K562 (cell line): ENCODE measurements around the gene ERMARD. TPM values are rescaled to one million over a fixed set of nuclear protein-coding genes. Genes with fewer than 3 reads are reported as not detected.

Source experiments
- CC2D1A ChIP-seq: fragments of 450-650 bp; IDR thresholded peaks from 2 replicates; pipeline ENCODE4 v1.6.1; 2017; ENCODE audit warnings: mild to moderate bottlenecking
- CHD2 ChIP-seq: IDR thresholded peaks from 2 replicates; pipeline ENCODE4 v1.6.1; 2011; ENCODE audit warnings: low read depth, low read length
- ELF2 ChIP-seq: fragments of 250-450 bp; sonication (Bioruptor Pico); IDR thresholded peaks from 2 replicates; pipeline ENCODE4 v1.5.0; 2021; ENCODE audit warnings: mild to moderate bottlenecking
- EP300 ChIP-seq: IDR thresholded peaks from 2 replicates; pipeline ENCODE4 v1.6.1; 2012; ENCODE audit warnings: low read length, improper control_type of control experiment
- HCFC1 ChIP-seq: IDR thresholded peaks from 2 replicates; pipeline ENCODE4 v1.6.1; 2012; ENCODE audit warnings: low read depth, low read length, improper control_type of control experiment
- HEY1 ChIP-seq: fragments of 250-450 bp; sonication (Bioruptor Pico); IDR thresholded peaks from 2 replicates; pipeline ENCODE4 v1.5.0; 2020; ENCODE audit warnings: mild to moderate bottlenecking, moderate library complexity, borderline replicate concordance
- HNRNPK ChIP-seq: fragments of 200-400 bp; formaldehyde crosslinking; IDR thresholded peaks from one replicate; pipeline ENCODE4 v1.6.1; 2018; ENCODE audit warnings: mild to moderate bottlenecking, low read depth, low read length; ENCODE audit not compliant: poor library complexity, severe bottlenecking
- MAZ ChIP-seq, 2 experiments: fragments of 450-650 bp in 1 of 2; sonication (generic) in 1 of 2; formaldehyde crosslinking; IDR thresholded peaks in 1 of 2; conservative IDR thresholded peaks in 1 of 2; 2 replicates each; pipeline versions ENCODE4 v1.4.0 to v1.5.0; 2020; ENCODE audit warnings: mild to moderate bottlenecking in 1 of 2, missing genetic modification reagents in 1 of 2
- NR2C2 ChIP-seq, 2 experiments: fragments of 200-800 bp in 1 of 2; sonication (Bioruptor generic) in 1 of 2; sonication (generic) in 1 of 2; formaldehyde crosslinking in 1 of 2; IDR thresholded peaks; 2 replicates each; pipeline versions ENCODE4 v1.6.1 to v1.8.0; 2016 to 2022; ENCODE audit warnings: mild to moderate bottlenecking in 1 of 2, missing compliant biosample characterization in 1 of 2, missing genetic modification characterization in 1 of 2, missing genetic modification reagents in 1 of 2
- SRSF9 ChIP-seq: fragments of 200-400 bp; formaldehyde crosslinking; IDR thresholded peaks from 2 replicates; pipeline ENCODE4 v1.6.1; 2017; ENCODE audit warnings: low read depth, low read length, borderline replicate concordance
- USF1 ChIP-seq: sonication (generic); formaldehyde crosslinking; IDR thresholded peaks from 2 replicates; pipeline ENCODE4 v1.9.0; 2022; ENCODE audit warnings: mild to moderate bottlenecking, missing genetic modification reagents
- ZFP91 ChIP-seq: sonication (generic); formaldehyde crosslinking; IDR thresholded peaks from 2 replicates; pipeline ENCODE4 v1.8.0; 2022; ENCODE audit warnings: mild to moderate bottlenecking, missing genetic modification reagents
- ZKSCAN3 ChIP-seq: fragments of 250-450 bp; sonication (Bioruptor Pico); IDR thresholded peaks from 2 replicates; pipeline ENCODE4 v1.4.0; 2020
- ZNF121 ChIP-seq: sonication (generic); formaldehyde crosslinking; conservative IDR thresholded peaks from 2 replicates; pipeline ENCODE4 v1.8.0; 2022; ENCODE audit warnings: missing genetic modification reagents
- ZNF140 ChIP-seq: fragments of 250-450 bp; sonication (Bioruptor Pico); IDR thresholded peaks from 2 replicates; pipeline ENCODE4 v1.8.0; 2021; ENCODE audit warnings: moderate library complexity, mild to moderate bottlenecking, inconsistent platforms
- ZNF143 ChIP-seq: sonication (generic); formaldehyde crosslinking; IDR thresholded peaks from 2 replicates; pipeline ENCODE4 v1.9.0; 2022; ENCODE audit warnings: mild to moderate bottlenecking, missing genetic modification reagents
- ZNF407 ChIP-seq: fragments of 450-650 bp; IDR thresholded peaks from 2 replicates; pipeline ENCODE4 v1.6.1; 2016; ENCODE audit warnings: low read depth
- polyA plus RNA-seq, 8 experiments: library from polyadenylated mRNA; depleted of rRNA in 4 of 8; stranded (reverse) in 5 of 8; unstranded in 3 of 8; fragments of >200 nt; fragmentation: Nextera tagmentation in 2 of 8; fragmentation: Illumina TruSeq in 1 of 8; extraction: Ambion mirVana in 2 of 8; extraction: Trizol in 1 of 8; gene quantifications; 2 replicates each; pipeline versions ENCODE4 v1.2.1 to v1.2.3, GENCODE V29; 2011 to 2014; ENCODE audit warnings: inconsistent platforms in 1 of 8, missing spikeins in 1 of 8
- total RNA-seq, 7 experiments: library from RNA; depleted of rRNA in 6 of 7; stranded (reverse); fragments of >200 nt in 6 of 7; fragmentation: Illumina TruSeq in 2 of 7; extraction: Trizol in 2 of 7; gene quantifications; 2 replicates each; pipeline versions ENCODE4 v1.2.1 to v1.2.3, GENCODE V29; 2011 to 2021; ENCODE audit warnings: low replicate concordance in 1 of 7

ERMARD gene
- total and polyA plus RNA-seq, 9 of the 15 experiments (the other 6 are each of a cell fraction or from before 2014, with no cell fraction given): 14.5 to 68.6 (median 27.7) TPM

- TF ChIP-seq ZKSCAN3 (no peak), ZNF121 (no peak), HNRNPK (peak; percentile 44), CHD2 (peak; percentile 99), ELF2 (CRISPR knock-in tag) (peak; percentile 55; the same call in 1 of the 2 replicates), EP300 (peak; percentile 33; the same call in 1 of the 2 replicates), ZNF407 (no peak), CC2D1A (no peak), ZNF143 (CRISPR knock-in tag) (no peak; the same call in 1 of the 2 replicates), ZNF140 (CRISPR knock-in tag) (no peak), NR2C2 (CRISPR knock-in tag; IDR thresholded peaks at IDR 0.05) (no peak), NR2C2 (tag; IDR thresholded peaks at IDR 0.05) (peak; percentile 69), SRSF9 (no peak), ZFP91 (no peak), HEY1 (CRISPR knock-in tag) (no peak), USF1 (CRISPR knock-in tag) (peak; percentile 57; the same call in 1 of the 2 replicates), HCFC1 (peak; percentile 77), MAZ (CRISPR knock-in tag; conservative IDR thresholded peaks at IDR 0.05 in 1 of 2, IDR thresholded peaks at IDR 0.05 in 1 of 2) (peak; percentile 82 to 83; a peak in 3 of 4 replicates)
Observed at GRCh38 chr6:169701954-169702839, 49.2 kb upstream of the ERMARD start, which contains the start of the genes C6orf120 and WDR27 (continued).
